ENCODE data around the gene SCG3. TPM values are rescaled to one million over a fixed set of nuclear protein-coding genes. Genes with fewer than 3 reads are reported as not detected.

SCG3 gene
- total RNA-seq, 1 donor from 2014 or later, result 219 TPM

GRCh38 chr15:51732646-51733045, 51.3 kb downstream of the SCG3 start:
- peaks cover 4% of the 10 kb centered on the region for H3K27me3 Mint-ChIP-seq (ENCODE audit: unreplicated experiment)
- H3K4me3 Mint-ChIP-seq (ENCODE audit: unreplicated experiment), result no peak overlapping the region
- no peak for DNase-seq
- H3K4me1 Mint-ChIP-seq (ENCODE audit: low read depth, unreplicated experiment), result peaks cover 3% of the 10 kb centered on the region
- TF ChIP-seq CTCF (IDR thresholded peaks at IDR 0.05; ENCODE audit: partially characterized antibody, unreplicated experiment), result no peak
- no peak overlapping the region for H3K27ac Mint-ChIP-seq (ENCODE audit: unreplicated experiment)
- H3K9me3 Mint-ChIP-seq (ENCODE audit: unreplicated experiment), result peaks cover 2% of the 10 kb centered on the region
- H3K36me3 Mint-ChIP-seq (ENCODE audit: unreplicated experiment), result no peaks in the 10 kb centered on the region

GRCh38 chr15:51735228-51736010, 54.1 kb downstream of the SCG3 start:
- Mint-ChIP-seq H3K36me3 (ENCODE audit: unreplicated experiment) (no peaks in the 10 kb centered on the region), H3K4me3 (ENCODE audit: unreplicated experiment) (no peak overlapping the region), H3K9me3 (ENCODE audit: unreplicated experiment) (peaks cover 2% of the 10 kb centered on the region), H3K27me3 (ENCODE audit: unreplicated experiment) (peaks cover 9% of the 10 kb centered on the region), H3K27ac (ENCODE audit: unreplicated experiment) (no peak overlapping the region), H3K4me1 (ENCODE audit: low read depth, unreplicated experiment) (peaks cover 9% of the 10 kb centered on the region)
- TF ChIP-seq CTCF (IDR thresholded peaks at IDR 0.05; ENCODE audit: partially characterized antibody, unreplicated experiment), result no peak
- DNase-seq, result no peak

GRCh38 chr15:51736069-51736468, 54.8 kb downstream of the SCG3 start:
- no peak for TF ChIP-seq CTCF (IDR thresholded peaks at IDR 0.05; ENCODE audit: partially characterized antibody, unreplicated experiment)
- Mint-ChIP-seq H3K4me3 (ENCODE audit: unreplicated experiment) (no peak overlapping the region), H3K9me3 (ENCODE audit: unreplicated experiment) (peaks cover 2% of the 10 kb centered on the region), H3K4me1 (ENCODE audit: low read depth, unreplicated experiment) (peaks cover 9% of the 10 kb centered on the region), H3K27ac (ENCODE audit: unreplicated experiment) (no peak overlapping the region), H3K27me3 (ENCODE audit: unreplicated experiment) (peaks cover 9% of the 10 kb centered on the region), H3K36me3 (ENCODE audit: unreplicated experiment) (no peaks in the 10 kb centered on the region)
- DNase-seq, result no peak

GRCh38 chr15:51736751-51737521, 55.6 kb downstream of the SCG3 start:
- peak overlapping the region; percentile 86 for H3K4me3 Mint-ChIP-seq (ENCODE audit: unreplicated experiment)
- H3K27ac Mint-ChIP-seq (ENCODE audit: unreplicated experiment), result no peak overlapping the region
- H3K36me3 Mint-ChIP-seq (ENCODE audit: unreplicated experiment), result no peaks in the 10 kb centered on the region
- no peak for TF ChIP-seq CTCF (IDR thresholded peaks at IDR 0.05; ENCODE audit: partially characterized antibody, unreplicated experiment)
- H3K9me3 Mint-ChIP-seq (ENCODE audit: unreplicated experiment), result peaks cover 2% of the 10 kb centered on the region
- peak; percentile 66 for DNase-seq
- peaks cover 9% of the 10 kb centered on the region for H3K27me3 Mint-ChIP-seq (ENCODE audit: unreplicated experiment)
- peaks cover 9% of the 10 kb centered on the region for H3K4me1 Mint-ChIP-seq (ENCODE audit: low read depth, unreplicated experiment)

All from glutamatergic neuron (in vitro differentiated cells).